Gastrocnemius medialis (tissue), 4 donors: ENCODE results near the gene PGM2L1. TPM values are rescaled to one million over a fixed set of nuclear protein-coding genes. Genes with fewer than 3 reads are reported as not detected.

ENCODE experiments used
- ATAC-seq, 2 donors: fragments of 150-250 bp; one replicate each; pipeline ENCODE4 v1.9.1; 2016
- DNase-seq, 2 donors: peaks; one replicate each; pipeline ENCODE4 v3.0.0-alpha.2; 2019
- H3K27ac ChIP-seq, 4 donors: fragments of 200-600 bp; sonication (generic); 1 replicate in 1 of 4; 2 replicates in 3 of 4; pipeline ENCODE4 v1.5.1; 2016 to 2018; ENCODE audit warnings: mild to moderate bottlenecking in 2 of 4, moderate library complexity in 1 of 4
- H3K27me3 ChIP-seq, 3 donors: fragments of 200-600 bp; sonication (generic) in 2 of 3; 1 replicate in 1 of 3; 2 replicates in 2 of 3; pipeline versions ENCODE4 v1.5.1 to v1.6.0; 2016 to 2019; ENCODE audit warnings: mild to moderate bottlenecking in 1 of 3, moderate library complexity in 1 of 3
- H3K36me3 ChIP-seq, 2 donors: fragments of 200-600 bp; sonication (generic) in 1 of 2; one replicate each; pipeline ENCODE4 v1.5.1; 2017 to 2018
- H3K4me1 ChIP-seq, 2 donors: fragments of 200-600 bp; sonication (generic) in 1 of 2; one replicate each; pipeline ENCODE4 v1.5.1; 2016 to 2017; ENCODE audit warnings: mild to moderate bottlenecking in 2 of 2
- H3K4me3 ChIP-seq, 4 donors: fragments of 200-600 bp; sonication (generic) in 3 of 4; 1 replicate in 1 of 4; 2 replicates in 3 of 4; pipeline ENCODE4 v1.5.1; 2016 to 2019; ENCODE audit warnings: mild to moderate bottlenecking in 2 of 4
- H3K9me3 ChIP-seq, 3 donors: fragments of 200-600 bp; sonication (generic) in 2 of 3; 1 replicate in 1 of 3; 2 replicates in 2 of 3; pipeline ENCODE4 v1.5.1; 2016 to 2019
- POLR2A ChIP-seq, 2 donors: fragments of 450-650 bp; IDR thresholded peaks; one replicate each; pipeline ENCODE4 v1.6.1; 2017; ENCODE audit warnings: antibody characterized with exemption in 2 of 2, mild to moderate bottlenecking in 2 of 2, moderate library complexity in 2 of 2
- in situ Hi-C, 4 donors: fragments of 200-750 bp; cut with MboI; loops; one replicate each; pipeline versions ENCODE4 v1.15.0 to v1.8.0; 2017; ENCODE audit warnings: low sequenced_read_pairs in 4 of 4
- intact Hi-C: fragments of 100-400 bp; cut with DNase I; formaldehyde crosslinking; loops from one replicate; pipeline ENCODE4 v1.15.1; 2023; ENCODE audit warnings: low total_unique reads
- total RNA-seq, 4 donors: library from RNA; depleted of rRNA; stranded (reverse); fragments of >200 nt; gene quantifications; one replicate each; pipeline versions ENCODE4 v1.1.0 to v1.2.3, GENCODE V29; 2016
- TF ChIP-seq, protein P1 (sequence below), 5 experiments: fragments of 450-650 bp in 3 of 5; fragments of 200-600 bp in 2 of 5; sonication (generic) in 2 of 5; IDR thresholded peaks in 4 of 5; conservative IDR thresholded peaks in 1 of 5; 1 replicate in 4 of 5; 2 replicates in 1 of 5; pipeline ENCODE4 v1.5.1; 2016 to 2019; ENCODE audit warnings: antibody characterized with exemption in 5 of 5, mild to moderate bottlenecking in 3 of 5, moderate library complexity in 3 of 5

The PGM2L1 gene
- total RNA-seq, 4 donors from 2014 or later, result 3.7 to 9.7 (median 7.9) TPM

DNA sequence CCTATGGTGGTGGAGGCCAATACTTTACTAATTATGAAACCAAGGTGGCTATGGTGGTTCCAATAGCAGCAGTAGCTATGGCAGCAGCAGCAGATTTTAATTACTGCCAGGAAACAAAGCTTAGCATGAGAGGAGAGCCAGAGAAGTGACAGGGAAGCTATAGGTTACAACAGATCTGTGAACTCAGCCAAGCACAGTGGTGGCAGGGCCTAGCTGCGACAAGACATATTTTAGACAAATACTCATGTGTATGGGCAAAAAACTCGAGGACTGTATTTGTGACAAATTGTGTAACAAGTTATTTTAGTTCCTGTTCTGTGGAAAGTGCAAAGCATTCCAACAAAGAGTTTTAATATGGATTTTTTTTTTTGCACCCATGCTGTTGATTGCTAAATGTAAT is 42.6 kb downstream of the PGM2L1 start:
- no peak overlapping the region for H3K27ac ChIP-seq
- no peaks in the 10 kb centered on the region for H3K27me3 ChIP-seq
- H3K36me3 ChIP-seq, result peaks cover 0 to 4% of the 10 kb centered on the region in 2 donors
- no peak overlapping the region for H3K4me3 ChIP-seq
- no peak for DNase-seq
- intact Hi-C loops (no loop called here), in situ Hi-C loops (no loop called here)
- TF ChIP-seq POLR2A (IDR thresholded peaks at IDR 0.05), result no peak
- TF ChIP-seq, protein P1, sequence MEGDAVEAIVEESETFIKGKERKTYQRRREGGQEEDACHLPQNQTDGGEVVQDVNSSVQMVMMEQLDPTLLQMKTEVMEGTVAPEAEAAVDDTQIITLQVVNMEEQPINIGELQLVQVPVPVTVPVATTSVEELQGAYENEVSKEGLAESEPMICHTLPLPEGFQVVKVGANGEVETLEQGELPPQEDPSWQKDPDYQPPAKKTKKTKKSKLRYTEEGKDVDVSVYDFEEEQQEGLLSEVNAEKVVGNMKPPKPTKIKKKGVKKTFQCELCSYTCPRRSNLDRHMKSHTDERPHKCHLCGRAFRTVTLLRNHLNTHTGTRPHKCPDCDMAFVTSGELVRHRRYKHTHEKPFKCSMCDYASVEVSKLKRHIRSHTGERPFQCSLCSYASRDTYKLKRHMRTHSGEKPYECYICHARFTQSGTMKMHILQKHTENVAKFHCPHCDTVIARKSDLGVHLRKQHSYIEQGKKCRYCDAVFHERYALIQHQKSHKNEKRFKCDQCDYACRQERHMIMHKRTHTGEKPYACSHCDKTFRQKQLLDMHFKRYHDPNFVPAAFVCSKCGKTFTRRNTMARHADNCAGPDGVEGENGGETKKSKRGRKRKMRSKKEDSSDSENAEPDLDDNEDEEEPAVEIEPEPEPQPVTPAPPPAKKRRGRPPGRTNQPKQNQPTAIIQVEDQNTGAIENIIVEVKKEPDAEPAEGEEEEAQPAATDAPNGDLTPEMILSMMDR (IDR thresholded peaks at IDR 0.05 in 4 of 5, conservative IDR thresholded peaks at IDR 0.05 in 1 of 5), result no peak
- no peak for ATAC-seq
- no peaks in the 10 kb centered on the region for H3K4me1 ChIP-seq
- H3K9me3 ChIP-seq, result no peaks in the 10 kb centered on the region

DNA sequence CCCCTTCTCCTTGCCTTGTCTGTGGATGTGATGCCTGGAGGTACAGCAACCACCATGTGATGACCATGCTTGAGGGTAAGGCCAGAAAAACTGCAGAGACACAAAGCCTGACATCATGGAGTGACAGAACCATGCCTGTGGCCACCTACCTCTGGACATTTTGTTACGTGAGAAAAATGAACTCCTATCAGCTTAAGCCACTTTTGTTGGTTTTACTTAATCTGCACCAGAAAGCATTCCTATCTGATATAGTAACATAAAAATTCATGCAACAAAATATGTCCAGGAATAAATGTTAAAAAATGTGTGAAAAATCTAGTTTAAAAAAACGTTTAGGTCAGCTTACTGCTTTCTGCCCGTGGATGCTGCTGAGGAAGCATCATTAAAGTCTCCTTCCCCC is 44.2 kb downstream of the PGM2L1 start:
- Histone ChIP-seq H3K27ac (no peak overlapping the region), H3K9me3 (no peaks in the 10 kb centered on the region), H3K27me3 (no peaks in the 10 kb centered on the region), H3K36me3 (peaks cover 0 to 4% of the 10 kb centered on the region in 2 donors), H3K4me1 (no peaks in the 10 kb centered on the region), H3K4me3 (no peak overlapping the region)
- no peak for TF ChIP-seq POLR2A (IDR thresholded peaks at IDR 0.05)
- TF ChIP-seq, protein P1 (IDR thresholded peaks at IDR 0.05 in 4 of 5, conservative IDR thresholded peaks at IDR 0.05 in 1 of 5), result no peak
- intact Hi-C loops, result no loop called here
- no peak for DNase-seq
- ATAC-seq, result no peak
- in situ Hi-C loops, result no loop called here

DNA sequence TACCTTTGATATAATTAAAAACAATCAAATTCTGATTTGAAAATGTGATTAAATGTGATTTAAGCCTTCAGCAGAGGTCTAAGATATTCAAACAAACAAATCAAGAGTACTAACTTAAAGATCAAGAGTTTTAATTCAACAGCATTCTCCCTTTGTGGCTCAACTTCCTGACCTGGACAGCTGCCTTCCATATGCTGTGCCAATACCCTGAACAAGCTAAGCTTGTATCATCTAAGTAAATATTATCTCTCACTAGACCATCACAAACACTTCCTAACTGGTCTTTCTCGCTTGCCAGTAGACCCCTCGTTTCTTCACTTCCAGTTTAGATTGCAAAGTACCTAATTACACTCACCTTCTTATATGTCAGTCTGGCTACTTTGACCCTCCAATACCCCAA is 50.9 kb downstream of the PGM2L1 start:
- Histone ChIP-seq H3K4me1 (no peaks in the 10 kb centered on the region), H3K27me3 (no peaks in the 10 kb centered on the region), H3K27ac (no peak overlapping the region), H3K9me3 (no peaks in the 10 kb centered on the region), H3K36me3 (no peaks in the 10 kb centered on the region), H3K4me3 (no peak overlapping the region)
- intact Hi-C loops (no loop called here), in situ Hi-C loops (no loop called here)
- TF ChIP-seq, protein P1 (IDR thresholded peaks at IDR 0.05 in 4 of 5, conservative IDR thresholded peaks at IDR 0.05 in 1 of 5), result no peak
- TF ChIP-seq POLR2A (IDR thresholded peaks at IDR 0.05), result no peak
- DNase-seq (no peak), ATAC-seq (no peak)

DNA sequence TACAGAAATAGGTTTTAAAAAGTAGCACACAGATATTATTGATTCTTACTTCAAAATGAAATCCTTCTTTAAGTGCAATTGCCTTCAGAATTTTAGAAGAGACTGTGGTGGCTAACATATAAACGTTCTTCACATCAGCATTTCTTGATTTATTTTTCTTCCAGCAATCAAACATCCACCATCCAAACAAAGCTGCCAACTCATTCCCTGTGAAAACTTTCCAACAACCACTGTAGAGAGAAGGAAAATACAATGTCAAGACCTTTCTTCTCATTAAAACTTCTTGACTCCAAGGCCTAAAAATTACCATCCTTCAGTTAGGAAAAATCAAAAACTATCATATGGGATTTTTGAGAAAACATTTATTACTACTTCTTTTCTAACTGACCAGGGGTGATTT is 52.8 kb downstream of the PGM2L1 start:
- no peak for ATAC-seq
- in situ Hi-C loops, result no loop called here
- H3K27me3 ChIP-seq, result no peaks in the 10 kb centered on the region

More for the DNA sequence above, 52.8 kb downstream of the PGM2L1 start:
- Histone ChIP-seq H3K4me1 (no peaks in the 10 kb centered on the region), H3K4me3 (no peak overlapping the region), H3K9me3 (no peaks in the 10 kb centered on the region), H3K36me3 (no peaks in the 10 kb centered on the region), H3K27ac (no peak overlapping the region)
- DNase-seq, result no peak
- TF ChIP-seq, protein P1 (IDR thresholded peaks at IDR 0.05 in 4 of 5, conservative IDR thresholded peaks at IDR 0.05 in 1 of 5), result no peak
- no peak for TF ChIP-seq POLR2A (IDR thresholded peaks at IDR 0.05)
- intact Hi-C loops, result no loop called here
